Psoas muscle (tissue), 8 donors: Measurements from ENCODE around the gene CYP2A7. TPM values are rescaled to one million over a fixed set of nuclear protein-coding genes. Genes with fewer than 3 reads are reported as not detected.
"Not testable (repeated sequence)": the region's sequence is repeated elsewhere in the genome, so short reads cannot be mapped to it uniquely, and the experiment has no call there.

Experiments used
- ATAC-seq, 4 donors: fragments of 200-7000 bp; cut with Tn5 transposase; one replicate each; pipeline ENCODE4 v1.9.1; 2020; ENCODE audit warnings: moderate library complexity in 3 of 4, mild to moderate bottlenecking in 2 of 4
- DNase-seq, 2 donors: peaks; one replicate each; pipeline ENCODE4 v3.0.0-alpha.2; 2020
- H3K27ac ChIP-seq: fragments of 200-600 bp; one replicate; pipeline ENCODE4 v1.8.0; 2022
- H3K27me3 ChIP-seq, 3 donors: fragments of 200-600 bp in 1 of 3; one replicate each; pipeline versions ENCODE4 v1.6.1 to v1.8.0; 2013 to 2022; ENCODE audit warnings: low read length in 2 of 3, mild to moderate bottlenecking in 2 of 3, moderate library complexity in 1 of 3; ENCODE audit not compliant: insufficient read depth in 3 of 3
- H3K36me3 ChIP-seq, 2 donors: fragments of 200-600 bp in 1 of 2; one replicate each; pipeline versions ENCODE4 v1.6.1 to v1.8.0; 2013 to 2022; ENCODE audit warnings: low read depth in 1 of 2, mild to moderate bottlenecking in 1 of 2, moderate library complexity in 1 of 2; ENCODE audit not compliant: insufficient read depth in 1 of 2
- H3K4me1 ChIP-seq: fragments of 200-600 bp; one replicate; pipeline ENCODE4 v1.8.0; 2022
- H3K4me3 ChIP-seq: fragments of 200-600 bp; one replicate; pipeline ENCODE4 v1.8.0; 2022; ENCODE audit warnings: mild to moderate bottlenecking
- H3K9me3 ChIP-seq: fragments of 200-600 bp; one replicate; pipeline ENCODE4 v1.8.0; 2022
- WGBS, 3 donors: extraction: QIAGEN DNeasy Blood & Tissue Kit; methylation state at CpG; one replicate each; pipeline versions ENCODE4 v1.1.6 to v1.1.7; 2013; 5-methylcytosine and 5-hydroxymethylcytosine counted together
- intact Hi-C, 2 donors: fragments of 100-400 bp; cut with DNase I; formaldehyde crosslinking; loops; one replicate each; pipeline versions ENCODE4 v1.11.0 to v1.14.2; 2022
- polyA plus RNA-seq, 3 donors: library from polyadenylated mRNA; stranded (reverse); fragments of 200-250 nt; gene quantifications; one replicate each; pipeline ENCODE4 v1.2.3, GENCODE V29; 2013
- total RNA-seq, 4 donors: library from RNA; stranded (reverse); fragmentation: NEBNext Ultra II Directional in 2 of 4; extraction: Animal tissue kit (Norgen Biotek cat#: 25700) in 2 of 4; gene quantifications; one replicate each; pipeline versions ENCODE4 v1.2.1 to v1.2.4, GENCODE V29; 2021 to 2023
- TF ChIP-seq, protein P1 (sequence below): fragments of 200-600 bp; IDR thresholded peaks from one replicate; pipeline ENCODE4 v1.8.0; 2022; ENCODE audit warnings: antibody characterized with exemption
- donor health status: healthy with polysubstance abuse.
- donor health status: DM: no; HTN: no; CAD: no; lungs with moderate emphysema.
- donor health status: Bipolar disorder and iron deficiency.
- donor health status: healthy.
- donor health status: DM: yes; HTN: yes; CAD: no.
- donor health status: DM: no; HTN: no; CAD: no.
- donor health status: DM: no; HTN: no; CAD: no.
- donor health status: DM: yes; HTN: yes; CAD: no.

Gene CYP2A7
- total and polyA plus RNA-seq, 7 donors = 0.71 TPM; not detected in 6

DNA sequence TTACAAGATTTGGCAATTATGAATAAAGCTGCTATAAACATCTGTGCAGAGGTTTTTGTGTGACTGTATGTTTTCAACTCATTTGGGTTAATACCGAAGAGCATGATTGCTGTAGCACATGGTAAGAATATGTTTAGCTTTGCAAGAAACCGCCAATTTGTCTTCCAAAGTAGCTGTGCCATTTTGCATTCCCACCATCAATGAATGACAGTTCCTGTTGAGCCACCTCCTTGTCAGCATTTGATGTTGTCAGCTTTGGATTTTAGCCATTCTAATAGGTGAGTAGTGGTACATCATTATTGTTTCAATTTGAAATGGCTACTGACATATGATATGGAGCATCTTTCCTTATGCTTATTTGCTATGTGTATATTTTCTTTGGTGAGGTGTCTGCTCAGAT, 8.2 kb downstream of the CYP2A7 start:
- H3K9me3 ChIP-seq, H3K4me3 ChIP-seq, H3K27me3 ChIP-seq, H3K4me1 ChIP-seq, H3K36me3 ChIP-seq, intact Hi-C loops, ATAC-seq, DNase-seq, H3K27ac ChIP-seq: not testable (repeated sequence)
- WGBS, 3 donors = 75 to 79% (median 79%) methylated on average over 2 of the region's 2 CpGs

DNA sequence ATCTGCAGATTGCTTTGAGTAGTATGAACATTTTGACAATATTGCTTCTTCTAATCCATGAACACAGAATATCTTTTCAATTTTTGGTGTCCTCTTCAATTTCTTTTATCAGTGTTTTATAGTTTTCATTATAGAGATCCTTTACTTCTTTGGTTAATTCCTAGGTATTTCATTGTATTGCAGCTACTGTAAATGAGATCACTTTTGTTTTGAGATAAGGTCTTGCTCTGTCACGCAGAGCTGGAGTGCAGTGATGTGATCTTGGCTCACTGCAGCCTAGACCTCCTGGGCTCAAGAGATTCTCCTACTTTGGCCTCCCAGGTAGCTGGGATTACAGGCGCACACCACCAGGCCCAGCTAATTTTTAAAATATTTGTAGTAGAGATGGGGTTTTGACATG, 9.8 kb downstream of the CYP2A7 start:
- Histone ChIP-seq H3K27me3 (peaks cover 0 to 7% (median 4%) of the 10 kb centered on the region in 3 donors), H3K27ac (no peak overlapping the region), H3K4me1 (no peaks in the 10 kb centered on the region), H3K9me3 (no peaks in the 10 kb centered on the region), H3K36me3 (no peaks in the 10 kb centered on the region), H3K4me3 (no peak overlapping the region)
- intact Hi-C loops = no loop called here
- no peak for ATAC-seq
- DNase-seq = no peak
- TF ChIP-seq, protein P1, sequence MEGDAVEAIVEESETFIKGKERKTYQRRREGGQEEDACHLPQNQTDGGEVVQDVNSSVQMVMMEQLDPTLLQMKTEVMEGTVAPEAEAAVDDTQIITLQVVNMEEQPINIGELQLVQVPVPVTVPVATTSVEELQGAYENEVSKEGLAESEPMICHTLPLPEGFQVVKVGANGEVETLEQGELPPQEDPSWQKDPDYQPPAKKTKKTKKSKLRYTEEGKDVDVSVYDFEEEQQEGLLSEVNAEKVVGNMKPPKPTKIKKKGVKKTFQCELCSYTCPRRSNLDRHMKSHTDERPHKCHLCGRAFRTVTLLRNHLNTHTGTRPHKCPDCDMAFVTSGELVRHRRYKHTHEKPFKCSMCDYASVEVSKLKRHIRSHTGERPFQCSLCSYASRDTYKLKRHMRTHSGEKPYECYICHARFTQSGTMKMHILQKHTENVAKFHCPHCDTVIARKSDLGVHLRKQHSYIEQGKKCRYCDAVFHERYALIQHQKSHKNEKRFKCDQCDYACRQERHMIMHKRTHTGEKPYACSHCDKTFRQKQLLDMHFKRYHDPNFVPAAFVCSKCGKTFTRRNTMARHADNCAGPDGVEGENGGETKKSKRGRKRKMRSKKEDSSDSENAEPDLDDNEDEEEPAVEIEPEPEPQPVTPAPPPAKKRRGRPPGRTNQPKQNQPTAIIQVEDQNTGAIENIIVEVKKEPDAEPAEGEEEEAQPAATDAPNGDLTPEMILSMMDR = no peak
- 78 to 91% (median 79%) methylated on average over 2 of the region's 2 CpGs for whole genome bisulfite sequencing, 3 donors

DNA sequence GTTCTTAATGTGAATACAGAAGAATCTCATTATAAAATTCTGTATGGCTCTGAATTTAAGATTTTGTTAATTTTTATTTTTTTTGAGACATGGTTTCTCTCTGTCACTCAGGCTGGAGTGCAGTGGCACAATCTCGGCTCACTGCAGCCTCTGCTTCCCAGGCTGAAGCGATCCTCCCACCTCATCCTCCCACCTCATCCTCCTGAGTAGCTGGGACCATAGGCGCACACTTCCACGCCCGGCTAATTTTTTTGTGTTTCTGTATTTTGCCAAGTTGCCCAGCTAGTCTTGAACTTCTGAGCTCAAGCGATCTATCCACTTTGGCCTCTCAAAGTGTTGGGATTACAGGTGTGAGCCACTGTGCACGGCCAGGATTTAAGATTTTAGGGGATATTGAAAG, 14.3 kb downstream of the CYP2A7 start:
- Histone ChIP-seq H3K27me3 (peaks cover 0 to 2% (median 0%) of the 10 kb centered on the region in 3 donors), H3K9me3 (no peaks in the 10 kb centered on the region), H3K27ac (no peak overlapping the region), H3K36me3 (no peaks in the 10 kb centered on the region), H3K4me3 (no peak overlapping the region), H3K4me1 (no peaks in the 10 kb centered on the region)
- intact Hi-C loops = no loop called here
- no peak for ATAC-seq
- 78 to 81% (median 79%) methylated on average over 7 of the region's 7 CpGs for WGBS, 3 donors
- TF ChIP-seq, protein P1 = no peak
- DNase-seq = no peak

DNA sequence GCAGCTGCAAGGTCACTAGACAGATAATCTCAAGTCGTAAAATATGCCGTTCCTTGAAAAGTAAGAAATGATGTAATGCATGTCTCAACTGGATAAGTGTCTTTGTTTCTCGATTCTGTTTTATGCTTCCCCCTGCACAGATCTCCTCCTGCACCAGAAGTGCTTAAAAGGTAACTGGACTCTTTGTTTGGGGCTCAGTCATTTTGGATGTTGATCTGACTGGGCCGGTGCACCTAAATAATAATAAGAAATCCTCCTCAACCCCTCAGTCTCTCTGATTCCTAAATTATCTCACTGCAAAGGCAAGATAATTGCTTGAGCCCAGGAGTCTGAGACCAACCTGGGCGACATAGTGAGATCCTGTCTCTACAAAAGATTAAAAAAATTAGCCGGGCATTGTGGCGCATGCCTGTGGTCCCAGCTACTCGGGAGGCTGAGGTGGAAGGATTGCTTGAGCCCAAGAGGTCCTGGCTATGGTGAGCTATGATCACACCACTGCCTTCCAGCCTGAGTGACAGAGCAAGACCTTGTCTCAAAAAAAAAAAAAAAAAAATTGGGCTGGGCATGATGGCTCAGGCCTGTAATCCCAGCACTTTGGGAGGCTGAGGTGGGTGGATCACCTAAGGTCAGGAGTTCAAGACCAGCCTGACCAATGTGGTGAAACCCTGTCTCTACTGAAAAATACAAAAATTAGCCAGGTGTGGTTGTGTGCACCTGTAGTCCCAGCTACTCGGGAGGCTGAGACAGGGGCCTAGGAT, 17.1 kb downstream of the CYP2A7 start:
- 40 to 50% (median 44%) methylated on average over 9 of the region's 9 CpGs for WGBS, 3 donors
- ATAC-seq, H3K9me3 ChIP-seq, H3K36me3 ChIP-seq, H3K27ac ChIP-seq, H3K27me3 ChIP-seq, H3K4me3 ChIP-seq, H3K4me1 ChIP-seq, intact Hi-C loops, DNase-seq: not testable (repeated sequence)

DNA sequence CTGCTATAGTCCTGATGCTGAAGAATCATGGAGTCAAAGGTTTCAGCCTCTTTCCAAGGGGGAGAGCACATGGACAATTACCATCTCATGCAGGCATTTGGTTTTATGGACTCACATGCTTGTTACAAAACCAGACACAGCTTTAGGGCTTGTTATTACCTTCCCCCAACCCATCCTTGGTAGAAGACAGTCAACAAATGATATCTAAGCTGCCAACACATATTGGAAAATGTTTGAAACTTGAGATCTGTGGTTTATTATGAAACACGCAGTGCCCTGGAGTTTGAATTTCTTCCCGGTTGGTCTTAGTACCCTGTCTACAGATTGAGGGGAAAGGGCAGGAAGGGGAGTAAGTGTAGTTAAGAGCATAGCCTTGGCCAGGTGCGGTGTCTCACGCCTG, 19.2 kb downstream of the CYP2A7 start:
- Histone ChIP-seq H3K9me3 (no peaks in the 10 kb centered on the region), H3K4me1 (no peaks in the 10 kb centered on the region), H3K27me3 (peaks cover 0 to 1% (median 0%) of the 10 kb centered on the region in 3 donors), H3K36me3 (no peaks in the 10 kb centered on the region), H3K27ac (no peak overlapping the region), H3K4me3 (no peak overlapping the region)
- TF ChIP-seq, protein P1 = no peak
- WGBS, 3 donors = 51 to 56% (median 54%) methylated on average over 4 of the region's 4 CpGs
- intact Hi-C loops = no loop called here
- ATAC-seq (no peak), DNase-seq (no peak)
